Right lung (tissue), 5 donors: ENCODE results near the gene CALHM4. TPM values are rescaled to one million over a fixed set of nuclear protein-coding genes. Genes with fewer than 3 reads are reported as not detected.
"Not testable (repeated sequence)": the region's sequence is repeated elsewhere in the genome, so short reads cannot be mapped to it uniquely, and the experiment has no call there.

Experiments used
- DNase-seq, 2 donors: peaks; one replicate each; pipeline ENCODE4 v3.0.0-alpha.2; 2013
- polyA plus RNA-seq, 5 donors: library from polyadenylated mRNA; unstranded; fragments of 120-200 nt; gene quantifications; one replicate each; pipeline versions ENCODE4 v1.2.1 to v1.2.3, GENCODE V29; 2013; ENCODE audit warnings: inconsistent platforms in 1 of 5, low replicate concordance in 1 of 5; ENCODE audit not compliant: insufficient read length in 5 of 5, insufficient read depth in 1 of 5

Gene CALHM4
- polyA plus RNA-seq, 5 donors, result 0.13 TPM; not detected in 4

- peak in 1 of 2 donors; percentile 17 for DNase-seq
These were observed 18.6 kb downstream of the CALHM4 start for GRCh38 chr6:116572162-116572561.

GRCh38 chr6:116575227-116575626 is 21.7 kb downstream of the CALHM4 start:
- DNase-seq, result no peak

GRCh38 chr6:116577486-116577885 is 23.9 kb downstream of the CALHM4 start:
- DNase-seq, result no peak

- no peak for DNase-seq
These were observed 24.8 kb downstream of the CALHM4 start for GRCh38 chr6:116578335-116578734.

GRCh38 chr6:116579143-116579542 is 25.6 kb downstream of the CALHM4 start:
- DNase-seq, result no peak

- no peak for DNase-seq
These were observed 26.6 kb downstream of the CALHM4 start for GRCh38 chr6:116580198-116580597.

GRCh38 chr6:116586276-116586675 is 32.7 kb downstream of the CALHM4 start:
- DNase-seq, result no peak

- no peak for DNase-seq
These were observed 33.2 kb downstream of the CALHM4 start for GRCh38 chr6:116586738-116587137.

GRCh38 chr6:116595247-116595646 is 41.7 kb downstream of the CALHM4 start:
- DNase-seq, result no peak

GRCh38 chr6:116596815-116597214 is 43.3 kb downstream of the CALHM4 start:
- DNase-seq, result peak in 1 of 2 donors; percentile 13

- not testable (repeated sequence) for DNase-seq
These were observed 50.4 kb downstream of the CALHM4 start for GRCh38 chr6:116603916-116604315.

GRCh38 chr6:116604868-116605267 is 51.3 kb downstream of the CALHM4 start:
- DNase-seq, result not testable (repeated sequence)

GRCh38 chr6:116605935-116606334 is 52.4 kb downstream of the CALHM4 start:
- no peak for DNase-seq

Other genes starting within 250 kb of the CALHM4 start
- 10 to 100 TPM; 34.1 to 54.9 (median 50.0) TPM for gene DSE, start 182.8 kb upstream of the CALHM4 start, polyA plus RNA-seq
- 1 to 10 TPM; 3.1 to 8.0 (median 6.1) TPM for gene CALHM6, start 92.4 kb upstream of the CALHM4 start, polyA plus RNA-seq
- 1 to 10 TPM; 3.8 to 6.8 (median 6.3) TPM for gene CALHM5, start 42.1 kb upstream of the CALHM4 start, polyA plus RNA-seq
- gene TRAPPC3L, start 8.1 kb upstream of the CALHM4 start, polyA plus RNA-seq, result under 1 TPM; 0.31 to 0.95 (median 0.48) TPM
- gene RWDD1, start 17.8 kb downstream of the CALHM4 start, polyA plus RNA-seq, result 100 to 1,000 TPM in 2 of 5 donors, 10 to 100 TPM in 3; 73.3 to 104 (median 80.1) TPM
- gene RSPH4A, start 62.7 kb downstream of the CALHM4 start, polyA plus RNA-seq, result 10 to 100 TPM in 2 of 5 donors, 1 to 10 TPM in 3; 7.5 to 11.4 (median 9.2) TPM
- 10 to 100 TPM; 13.0 to 18.1 (median 16.7) TPM for gene ZUP1, start 115.0 kb downstream of the CALHM4 start, polyA plus RNA-seq
- 10 to 100 TPM; 16.2 to 32.8 (median 30.4) TPM for gene KPNA5, start 127.5 kb downstream of the CALHM4 start, polyA plus RNA-seq
- gene FAM162B, start 212.0 kb downstream of the CALHM4 start, polyA plus RNA-seq, result 100 to 1,000 TPM in 1 of 5 donors, 10 to 100 TPM in 4; 62.2 to 106 (median 71.8) TPM